SKM-1 (cell line): ENCODE data around the gene LIPK.

Experiments
- DNase-seq: peaks from one replicate; lab custom pipeline; 2025; ENCODE audit not compliant: unreplicated experiment; lab: John Stamatoyannopoulos, UW

Gene LIPK

DNA sequence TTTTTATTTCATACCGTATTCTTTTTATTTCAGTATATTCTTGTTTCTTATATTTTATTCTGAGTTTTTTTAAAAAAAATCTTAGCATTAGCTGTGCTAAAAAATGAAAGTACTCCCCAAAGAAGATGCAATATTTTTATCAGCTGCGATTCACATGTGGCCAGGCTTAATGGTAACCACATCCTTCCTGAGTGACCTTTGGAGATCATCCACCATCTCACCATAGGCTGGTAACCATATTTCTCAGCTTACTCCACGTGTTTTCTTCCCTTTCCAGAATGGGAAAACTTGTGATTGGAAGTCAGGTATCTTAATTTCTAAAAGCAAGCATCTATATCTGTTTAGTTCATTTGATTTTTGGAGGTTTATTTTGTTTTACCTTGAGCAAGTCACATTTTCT, 77.7 kb downstream of the LIPK start:
- DNase-seq: no peak

DNA sequence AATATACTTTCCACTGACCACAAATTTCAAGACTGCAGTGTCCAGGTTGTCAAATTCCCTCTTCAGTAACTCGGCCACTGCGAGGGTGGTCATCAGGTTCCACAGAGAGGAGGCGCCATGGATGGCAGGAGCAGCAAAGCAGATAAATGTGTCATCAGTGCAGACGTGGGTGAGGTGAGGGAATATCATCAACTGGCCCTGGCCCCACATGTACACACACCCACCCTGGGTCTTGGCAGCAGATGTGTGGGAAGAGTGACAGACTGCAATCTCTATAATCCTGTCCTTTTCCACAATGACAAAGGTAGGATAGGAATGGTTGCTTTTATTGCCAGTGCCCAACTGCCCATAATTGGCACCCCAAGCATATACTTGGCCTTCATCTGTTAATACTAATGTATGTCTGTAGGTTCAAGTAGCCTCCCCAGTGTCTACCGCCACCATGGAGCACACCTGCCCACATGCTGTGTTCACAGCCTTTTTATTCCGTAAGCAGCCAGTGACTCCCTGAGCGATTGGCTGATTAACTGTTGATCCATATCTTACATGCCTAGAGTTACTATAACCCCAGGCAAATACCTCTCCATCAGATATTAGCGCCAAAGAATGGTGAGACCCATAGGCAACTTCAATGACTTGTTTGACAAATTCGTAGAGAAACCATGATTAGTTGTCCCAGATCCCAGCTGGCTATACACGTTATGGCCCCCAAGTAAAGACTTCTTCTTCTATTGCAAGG, 80.2 kb downstream of the LIPK start:
- no peak for DNase-seq

DNA sequence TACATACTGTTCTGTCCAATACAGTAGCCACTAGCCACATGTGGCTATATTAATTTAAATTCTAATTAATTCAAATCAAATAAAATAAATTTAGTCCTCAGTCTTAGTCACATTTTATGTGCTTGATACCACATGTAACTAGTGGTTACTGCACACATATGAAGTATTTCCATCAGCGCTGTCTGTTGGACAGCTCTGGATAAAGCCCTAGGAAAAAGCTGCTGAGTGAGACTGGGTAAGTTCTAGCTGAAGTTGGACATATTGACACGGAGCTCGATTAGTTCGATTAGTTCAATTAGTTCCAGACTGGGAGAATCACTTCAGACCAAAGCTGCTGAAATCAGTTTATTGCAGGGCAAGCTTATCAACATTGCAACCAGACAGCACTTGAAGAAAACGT, 81.4 kb downstream of the LIPK start:
- DNase-seq: no peak

DNA sequence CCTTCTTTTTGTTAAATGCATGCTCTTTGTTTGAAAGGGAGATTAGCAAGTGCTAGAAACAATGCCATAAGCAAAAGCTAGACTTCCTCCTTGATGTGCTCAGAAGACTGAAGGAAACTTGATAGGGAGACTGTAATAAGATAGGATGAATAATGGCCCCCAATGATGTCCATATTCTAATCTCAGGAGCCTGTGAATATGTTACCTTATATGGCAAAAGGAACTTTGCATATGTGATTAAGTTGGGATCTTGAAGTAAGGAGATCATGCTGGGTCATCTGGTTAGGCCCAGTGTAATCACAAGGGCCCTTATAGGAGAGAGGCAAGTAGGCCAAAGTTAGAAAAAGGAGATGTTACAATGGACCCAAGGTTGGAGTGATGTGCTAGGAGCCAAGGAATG, 82.9 kb downstream of the LIPK start:
- DNase-seq: no peak

DNA sequence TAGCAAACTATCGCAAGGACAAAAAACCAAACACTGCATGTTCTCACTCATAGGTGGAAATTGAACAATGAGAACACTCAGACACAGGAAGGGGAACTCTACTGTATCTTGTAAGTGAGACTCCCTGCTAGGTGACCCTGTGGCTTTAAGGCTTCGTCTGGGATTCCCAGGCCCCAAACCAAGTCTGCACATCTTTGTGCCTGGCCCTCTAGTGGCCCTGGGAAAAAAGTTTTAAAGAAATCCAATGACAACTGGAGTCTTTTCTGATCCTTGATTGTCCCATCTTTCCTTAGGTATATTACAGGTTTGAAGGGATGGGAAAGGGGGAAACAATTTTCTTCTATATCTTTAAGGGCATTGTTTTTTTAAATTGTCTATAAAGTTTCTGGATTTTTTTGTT, 85.9 kb downstream of the LIPK start:
- DNase-seq: no peak

DNA sequence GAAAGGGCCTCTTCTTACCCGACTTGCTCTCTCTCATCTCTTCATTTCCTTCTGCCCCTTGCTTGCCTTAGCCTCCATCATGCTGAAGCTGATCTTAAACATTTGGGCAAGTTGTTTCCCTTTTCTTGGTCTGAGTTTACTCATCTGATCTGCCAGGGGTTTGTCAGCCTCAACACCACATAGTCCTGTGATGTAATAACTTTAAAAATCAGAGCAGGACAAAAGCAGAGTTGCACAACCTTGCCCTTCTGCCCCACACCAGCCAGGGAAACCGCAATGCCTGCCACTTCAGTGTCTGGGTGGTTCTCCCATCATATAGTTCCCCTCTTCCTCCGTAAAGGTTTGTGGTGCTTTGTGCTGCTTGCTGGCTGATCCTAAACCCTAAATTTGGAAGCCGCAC, 86.6 kb downstream of the LIPK start:
- DNase-seq: peak; percentile 94

DNA sequence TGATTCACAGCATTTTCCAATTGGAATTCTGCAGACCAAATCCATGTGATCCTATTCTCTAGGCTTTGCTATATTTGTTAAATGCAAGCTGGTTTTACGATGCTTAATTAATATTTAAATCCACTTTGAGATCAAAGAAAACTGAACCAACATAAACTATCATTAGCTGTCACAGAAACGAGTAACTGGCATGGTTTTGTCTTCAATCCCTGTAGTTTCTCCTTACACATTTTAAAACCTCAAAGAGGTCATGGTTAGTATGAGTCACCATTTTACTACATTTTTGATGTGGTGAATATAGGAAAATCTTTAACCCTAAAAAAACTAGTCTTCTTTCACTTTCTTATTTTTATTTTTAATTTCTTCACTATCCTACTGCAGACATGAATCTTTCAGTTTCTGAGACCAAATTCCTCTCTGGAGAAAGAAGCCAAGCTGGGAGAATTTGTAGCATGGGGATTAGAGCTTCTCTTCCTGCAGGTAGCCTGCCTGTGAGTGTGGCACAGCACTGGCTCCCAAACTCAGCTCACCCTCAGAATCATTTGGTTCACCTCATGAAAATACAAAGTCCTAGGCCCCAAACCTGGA, 87.8 kb downstream of the LIPK start:
- DNase-seq: no peak

DNA sequence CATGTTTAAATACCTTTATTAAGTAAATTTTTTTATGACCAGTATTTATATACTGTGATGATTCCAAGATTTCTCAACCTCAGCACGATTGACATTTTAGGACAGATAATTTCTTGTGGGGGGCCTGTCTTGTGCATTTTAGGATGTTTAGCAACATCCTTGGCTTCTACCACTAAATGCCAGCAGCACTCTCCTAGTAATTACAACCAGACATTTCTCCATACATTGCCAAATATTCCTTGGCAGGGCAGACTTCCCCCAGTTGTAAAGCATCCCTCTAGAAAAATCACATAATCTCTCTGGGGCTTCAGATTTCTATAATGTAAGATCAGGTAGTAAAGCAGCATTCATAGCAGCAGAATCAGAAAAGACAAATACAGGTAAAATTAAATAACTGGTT, 88.7 kb downstream of the LIPK start:
- DNase-seq: no peak

DNA sequence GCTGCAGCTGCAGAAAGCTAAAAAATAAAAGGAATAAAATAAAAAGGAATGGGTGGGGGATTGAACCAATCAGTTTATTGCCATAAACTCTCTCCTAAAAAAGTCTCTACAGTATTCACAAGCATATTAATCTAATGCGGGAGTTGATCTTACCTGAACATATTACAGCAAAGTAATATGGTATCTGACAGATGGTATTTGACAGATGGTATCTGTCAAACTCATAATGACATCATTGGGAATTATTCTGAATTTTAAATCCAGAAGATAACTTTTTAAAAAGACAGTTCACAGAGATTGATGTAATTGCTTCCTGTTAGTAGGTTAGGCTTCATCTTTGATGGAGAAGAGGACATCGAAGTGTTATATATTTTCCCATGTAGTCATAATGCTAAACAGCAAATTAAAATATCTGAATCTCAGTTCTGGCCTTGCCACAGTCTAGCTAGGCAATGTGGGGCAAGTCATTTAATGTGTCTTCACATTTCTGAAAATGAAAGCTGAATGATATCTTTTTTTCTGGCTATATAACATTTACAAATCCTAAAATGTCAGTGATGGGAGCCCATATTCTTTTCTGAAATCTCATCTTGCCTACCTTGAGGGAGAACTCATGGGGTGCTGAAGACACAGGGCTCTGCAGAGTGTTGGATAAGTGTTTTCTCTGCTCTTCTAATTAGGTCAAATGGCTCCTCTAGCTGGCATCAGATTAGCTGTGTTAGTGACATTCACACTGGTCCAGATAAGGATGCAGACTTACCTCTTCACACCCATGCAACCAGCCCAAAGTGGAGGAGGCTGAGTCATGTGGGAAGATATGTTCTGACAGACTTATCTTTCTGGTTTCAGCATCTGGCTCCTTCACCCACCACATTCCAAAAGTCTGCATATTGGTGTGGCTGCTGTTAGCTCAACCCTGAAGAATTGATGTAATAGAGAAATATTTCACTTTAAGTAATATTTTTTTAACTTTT, 94.4 kb downstream of the LIPK start:
- DNase-seq: no peak
